Neural progenitor cell (in vitro differentiated cells): ENCODE results near the gene SCLY. TPM values are rescaled to one million over a fixed set of nuclear protein-coding genes. Genes with fewer than 3 reads are reported as not detected.

ENCODE experiments used
- DNase-seq: peaks from one replicate; pipeline ENCODE4 v3.0.0-alpha.2; 2016; ENCODE audit warnings: low spot score
- H2AFZ ChIP-seq: fragments of 200-600 bp; sonication (generic); replicated peaks from 2 replicates; pipeline ENCODE4 v1.6.1; 2016; ENCODE audit warnings: antibody characterized with exemption
- H3F3A ChIP-seq: fragments of 200-600 bp; sonication (generic); 2 replicates; pipeline ENCODE4 v1.6.1; 2016; ENCODE audit warnings: antibody characterized with exemption, low read depth
- H3K27ac ChIP-seq: fragments of 200-600 bp; sonication (generic); 2 replicates; pipeline ENCODE4 v1.5.1; 2016; ENCODE audit warnings: mild to moderate bottlenecking
- H3K27me3 ChIP-seq: fragments of 200-600 bp; sonication (generic); 2 replicates; pipeline ENCODE4 v1.6.1; 2016; ENCODE audit warnings: mild to moderate bottlenecking, moderate library complexity
- H3K36me3 ChIP-seq: fragments of 200-600 bp; sonication (generic); 2 replicates; pipeline ENCODE4 v1.5.1; 2016
- H3K4me1 ChIP-seq: fragments of 200-600 bp; sonication (generic); 2 replicates; pipeline ENCODE4 v1.6.1; 2016; ENCODE audit warnings: mixed run types
- H3K4me2 ChIP-seq: fragments of 200-600 bp; sonication (generic); 2 replicates; pipeline ENCODE4 v1.6.1; 2016
- H3K4me3 ChIP-seq: fragments of 200-600 bp; sonication (generic); 2 replicates; pipeline ENCODE4 v1.5.1; 2016
- H3K79me2 ChIP-seq: fragments of 200-600 bp; sonication (generic); 2 replicates; pipeline ENCODE4 v1.6.1; 2016; ENCODE audit warnings: low read depth
- H3K9ac ChIP-seq: fragments of 200-600 bp; sonication (generic); 2 replicates; pipeline ENCODE4 v1.6.1; 2016
- H3K9me3 ChIP-seq: fragments of 200-600 bp; sonication (generic); 2 replicates; pipeline ENCODE4 v1.5.1; 2016; ENCODE audit warnings: low read depth
- H4K20me1 ChIP-seq: fragments of 200-600 bp; sonication (generic); 2 replicates; pipeline ENCODE4 v1.6.1; 2016; ENCODE audit warnings: low read depth
- H3K27ac Mint-ChIP-seq: 3 replicates; pipeline ENCODE4 v1.8.0; 2021; ENCODE audit warnings: mixed read lengths
- H3K27me3 Mint-ChIP-seq: 2 replicates; pipeline ENCODE4 v1.8.0; 2022; ENCODE audit warnings: low read depth, mild to moderate bottlenecking, inconsistent platforms, moderate library complexity, mixed read lengths; ENCODE audit not compliant: insufficient read depth
- H3K36me3 Mint-ChIP-seq: 3 replicates; pipeline ENCODE4 v1.8.0; 2021; ENCODE audit warnings: mixed read lengths
- H3K4me1 Mint-ChIP-seq: 3 replicates; pipeline ENCODE4 v1.8.0; 2021; ENCODE audit warnings: mixed read lengths
- H3K4me3 Mint-ChIP-seq: 3 replicates; pipeline ENCODE4 v1.8.0; 2021; ENCODE audit warnings: mild to moderate bottlenecking, moderate library complexity, mixed read lengths
- H3K9me3 Mint-ChIP-seq: 3 replicates; pipeline ENCODE4 v1.8.0; 2020; ENCODE audit warnings: mixed read lengths
- EZH2 ChIP-seq: fragments of 200-600 bp; sonication (generic); IDR thresholded peaks from 2 replicates; pipeline ENCODE4 v1.6.1; 2017; ENCODE audit warnings: antibody characterized with exemption, mild to moderate bottlenecking, moderate library complexity
- EZH2phosphoT487 ChIP-seq: fragments of 200-600 bp; sonication (generic); IDR thresholded peaks from 2 replicates; pipeline ENCODE4 v1.6.1; 2017; ENCODE audit warnings: antibody characterized with exemption
- total RNA-seq: library from RNA; depleted of rRNA; stranded (reverse); fragments of >200 nt; gene quantifications from 2 replicates; pipeline ENCODE4 v1.2.3, GENCODE V29; 2015; ENCODE audit warnings: low replicate concordance
- TF ChIP-seq, protein P1 (sequence below): fragments of 200-600 bp; sonication (generic); IDR thresholded peaks from 2 replicates; pipeline ENCODE4 v1.5.1; 2017; ENCODE audit warnings: antibody characterized with exemption, mild to moderate bottlenecking

Gene SCLY
- total RNA-seq, 1 donor from 2014 or later = 44.1 TPM

DNA sequence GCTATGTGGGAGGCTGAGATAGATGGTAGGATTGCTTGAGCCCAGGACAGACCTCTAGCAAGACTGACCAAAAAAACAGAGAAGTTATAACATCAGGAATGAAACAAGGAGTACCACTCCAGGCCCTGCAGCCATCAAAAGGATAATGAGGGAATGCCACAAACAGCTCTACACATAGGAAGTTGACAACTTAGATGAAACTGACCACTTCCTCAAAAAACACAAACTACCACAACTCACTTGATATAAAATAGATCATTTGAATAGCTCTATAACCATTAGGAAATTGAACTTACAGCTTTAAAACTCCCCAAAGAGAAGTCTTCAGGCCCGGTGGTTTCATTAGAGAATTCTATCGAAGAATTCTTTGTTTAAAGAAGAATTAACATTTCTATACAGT is 26.4 kb downstream of the SCLY start:
- Histone ChIP-seq H2AFZ (no peak overlapping the region), H3K4me3 (no peak overlapping the region), H4K20me1 (no peaks in the 10 kb centered on the region), H3K36me3 (no peaks in the 10 kb centered on the region), H3K4me1 (no peaks in the 10 kb centered on the region), H3K79me2 (no peaks in the 10 kb centered on the region), H3K9ac (no peak overlapping the region), H3K27me3 (no peaks in the 10 kb centered on the region), H3K4me2 (no peak overlapping the region), H3K27ac (no peak overlapping the region), H3K9me3 (no peaks in the 10 kb centered on the region), H3F3A (no peaks in the 10 kb centered on the region)
- H3K27ac Mint-ChIP-seq = no peak overlapping the region
- no peaks in the 10 kb centered on the region for H3K27me3 Mint-ChIP-seq
- no peaks in the 10 kb centered on the region for H3K4me1 Mint-ChIP-seq
- H3K9me3 Mint-ChIP-seq = no peaks in the 10 kb centered on the region
- H3K36me3 Mint-ChIP-seq = peaks cover 18% of the 10 kb centered on the region
- no peak overlapping the region for H3K4me3 Mint-ChIP-seq
- DNase-seq = no peak
- TF ChIP-seq EZH2 = no peak
- no peak for TF ChIP-seq EZH2phosphoT487
- TF ChIP-seq, protein P1, sequence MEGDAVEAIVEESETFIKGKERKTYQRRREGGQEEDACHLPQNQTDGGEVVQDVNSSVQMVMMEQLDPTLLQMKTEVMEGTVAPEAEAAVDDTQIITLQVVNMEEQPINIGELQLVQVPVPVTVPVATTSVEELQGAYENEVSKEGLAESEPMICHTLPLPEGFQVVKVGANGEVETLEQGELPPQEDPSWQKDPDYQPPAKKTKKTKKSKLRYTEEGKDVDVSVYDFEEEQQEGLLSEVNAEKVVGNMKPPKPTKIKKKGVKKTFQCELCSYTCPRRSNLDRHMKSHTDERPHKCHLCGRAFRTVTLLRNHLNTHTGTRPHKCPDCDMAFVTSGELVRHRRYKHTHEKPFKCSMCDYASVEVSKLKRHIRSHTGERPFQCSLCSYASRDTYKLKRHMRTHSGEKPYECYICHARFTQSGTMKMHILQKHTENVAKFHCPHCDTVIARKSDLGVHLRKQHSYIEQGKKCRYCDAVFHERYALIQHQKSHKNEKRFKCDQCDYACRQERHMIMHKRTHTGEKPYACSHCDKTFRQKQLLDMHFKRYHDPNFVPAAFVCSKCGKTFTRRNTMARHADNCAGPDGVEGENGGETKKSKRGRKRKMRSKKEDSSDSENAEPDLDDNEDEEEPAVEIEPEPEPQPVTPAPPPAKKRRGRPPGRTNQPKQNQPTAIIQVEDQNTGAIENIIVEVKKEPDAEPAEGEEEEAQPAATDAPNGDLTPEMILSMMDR = no peak

DNA sequence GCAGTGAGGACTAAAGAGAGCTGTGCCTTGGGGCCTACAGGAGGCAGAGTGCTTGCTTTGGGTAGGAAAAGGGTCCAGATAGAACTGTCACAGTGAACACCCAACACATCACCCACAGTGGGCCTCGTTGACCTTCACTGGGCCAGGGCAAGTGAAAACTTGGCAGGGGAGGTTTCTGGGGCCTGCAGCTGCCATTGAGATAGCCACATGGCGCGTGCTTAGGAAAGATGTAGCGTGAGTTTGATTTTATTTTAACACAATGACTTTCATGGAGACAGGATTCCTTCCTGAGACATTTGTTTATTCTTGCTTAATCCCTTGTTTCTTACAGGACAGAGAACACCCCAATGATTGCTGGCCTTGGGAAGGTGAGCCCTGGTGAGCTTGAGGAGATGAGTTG is 30.1 kb downstream of the SCLY start:
- Histone ChIP-seq H3K9me3 (no peaks in the 10 kb centered on the region), H3K27me3 (no peaks in the 10 kb centered on the region), H3K9ac (no peak overlapping the region), H3K4me2 (no peak overlapping the region), H3K27ac (no peak overlapping the region), H3K4me1 (no peaks in the 10 kb centered on the region), H4K20me1 (no peaks in the 10 kb centered on the region), H3K4me3 (no peak overlapping the region), H2AFZ (no peak overlapping the region), H3K79me2 (no peaks in the 10 kb centered on the region), H3K36me3 (no peaks in the 10 kb centered on the region), H3F3A (no peaks in the 10 kb centered on the region)
- H3K9me3 Mint-ChIP-seq = no peaks in the 10 kb centered on the region
- DNase-seq = no peak
- TF ChIP-seq EZH2 (no peak), EZH2phosphoT487 (no peak)
- TF ChIP-seq, protein P1 = no peak
- no peaks in the 10 kb centered on the region for H3K27me3 Mint-ChIP-seq
- H3K36me3 Mint-ChIP-seq = peaks cover 11% of the 10 kb centered on the region
- H3K4me3 Mint-ChIP-seq = no peak overlapping the region
- no peaks in the 10 kb centered on the region for H3K4me1 Mint-ChIP-seq
- H3K27ac Mint-ChIP-seq = no peak overlapping the region

DNA sequence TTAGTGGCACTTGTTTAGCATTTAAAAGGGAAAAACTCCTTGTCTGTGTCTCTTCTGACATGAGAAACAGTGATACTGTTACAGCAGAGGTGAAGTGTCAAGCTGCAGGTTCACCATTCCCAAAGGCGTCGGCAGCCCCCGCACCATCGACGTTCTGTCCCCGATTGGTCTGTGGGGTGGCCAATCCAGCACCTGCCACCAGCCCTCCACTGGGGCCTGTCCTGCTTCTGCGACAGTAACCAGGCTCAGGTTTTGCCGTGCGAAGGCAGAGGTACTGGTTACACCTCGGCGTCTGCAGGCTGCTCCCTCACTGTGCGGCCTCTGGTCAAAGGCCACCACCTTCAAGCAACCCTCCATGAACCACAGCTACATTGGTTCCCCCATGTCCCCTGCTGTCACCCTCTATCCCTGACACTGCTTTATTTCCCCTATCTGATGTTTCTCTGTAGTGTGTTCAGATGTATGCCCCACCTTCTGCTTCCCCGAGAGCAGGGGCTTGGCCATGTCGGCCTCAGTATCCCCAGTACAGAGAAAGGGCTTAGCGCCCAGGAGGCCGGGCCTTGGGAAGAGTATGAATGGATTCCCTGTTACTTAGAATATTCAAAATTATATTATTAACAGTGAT is 30.7 kb downstream of the SCLY start:
- Histone ChIP-seq H3K36me3 (no peaks in the 10 kb centered on the region), H3K4me3 (no peak overlapping the region), H3K9me3 (no peaks in the 10 kb centered on the region), H3K27ac (no peak overlapping the region), H3K4me1 (peaks cover 6% of the 10 kb centered on the region), H3K9ac (no peak overlapping the region), H4K20me1 (no peaks in the 10 kb centered on the region), H3K79me2 (no peaks in the 10 kb centered on the region), H3K27me3 (no peaks in the 10 kb centered on the region), H3F3A (no peaks in the 10 kb centered on the region), H3K4me2 (no peak overlapping the region), H2AFZ (no peak overlapping the region)
- Mint-ChIP-seq H3K9me3 (no peaks in the 10 kb centered on the region), H3K27me3 (peaks cover 2% of the 10 kb centered on the region), H3K36me3 (peaks cover 10% of the 10 kb centered on the region), H3K27ac (no peak overlapping the region), H3K4me3 (no peak overlapping the region), H3K4me1 (peaks cover 4% of the 10 kb centered on the region)
- no peak for TF ChIP-seq EZH2phosphoT487
- no peak for TF ChIP-seq EZH2
- TF ChIP-seq, protein P1 = no peak
- DNase-seq = no peak
